GM18508 (cell line): ENCODE measurements around the gene EPS8L1.
"Not testable (repeated sequence)": the region's sequence is repeated elsewhere in the genome, so short reads cannot be mapped to it uniquely, and the experiment has no call there.

Experiments
- ATAC-seq: cut with Tn5 transposase; IDR thresholded peaks from one replicate; pipeline ENCODE4 v1.9.1; 2021; ENCODE audit warnings: moderate number of reproducible peaks; ENCODE audit not compliant: insufficient read depth, unreplicated experiment

The EPS8L1 gene

DNA sequence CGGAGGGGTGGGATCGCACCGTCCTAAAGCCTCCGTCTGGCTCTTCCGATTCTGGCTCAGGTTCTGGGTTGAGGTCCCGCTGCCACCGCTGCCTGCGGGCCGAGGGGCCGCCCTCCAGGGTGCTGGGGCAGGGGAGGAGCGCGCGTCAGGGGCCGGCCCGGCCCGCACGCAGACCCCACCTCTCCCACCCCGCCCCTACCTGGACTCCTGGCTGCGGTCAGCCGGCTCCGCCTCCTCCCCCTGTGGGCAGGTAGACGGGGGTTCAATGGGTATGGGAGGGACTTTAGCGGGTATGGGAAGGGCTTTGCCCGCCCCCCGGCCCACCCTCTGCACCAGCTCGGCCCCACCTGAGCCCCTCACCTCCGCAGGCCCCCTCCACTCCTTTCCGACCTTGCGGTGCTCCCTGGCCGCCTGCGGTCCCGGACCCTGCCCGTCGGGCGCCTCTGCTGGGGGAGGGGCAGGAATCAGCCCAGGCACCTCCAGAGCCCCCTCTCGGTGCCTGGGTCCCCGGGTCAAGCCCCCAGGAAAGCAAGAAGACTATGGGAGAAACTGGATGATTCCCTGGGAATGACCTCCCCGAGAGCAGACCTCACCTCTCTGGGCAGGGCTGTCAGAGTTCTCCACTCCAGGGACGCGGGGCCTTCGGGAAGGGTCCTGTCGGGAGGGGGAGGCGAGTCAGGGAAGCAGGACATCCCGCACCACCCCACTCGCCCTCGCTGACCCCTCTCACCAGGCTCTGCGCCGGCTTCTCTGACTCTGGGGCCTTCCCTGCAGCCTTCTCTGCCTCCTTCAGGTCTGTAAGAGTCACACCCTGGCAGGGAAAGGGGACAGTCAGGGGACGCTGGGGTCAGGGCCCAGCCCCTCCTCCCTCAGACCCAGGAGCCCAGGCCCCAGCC, 17.0 kb downstream of the EPS8L1 start:
- no peak for ATAC-seq

- no peak for ATAC-seq
Observed at GRCh38 chr19:55094456-55095259, 19.0 kb downstream of the EPS8L1 start.

DNA sequence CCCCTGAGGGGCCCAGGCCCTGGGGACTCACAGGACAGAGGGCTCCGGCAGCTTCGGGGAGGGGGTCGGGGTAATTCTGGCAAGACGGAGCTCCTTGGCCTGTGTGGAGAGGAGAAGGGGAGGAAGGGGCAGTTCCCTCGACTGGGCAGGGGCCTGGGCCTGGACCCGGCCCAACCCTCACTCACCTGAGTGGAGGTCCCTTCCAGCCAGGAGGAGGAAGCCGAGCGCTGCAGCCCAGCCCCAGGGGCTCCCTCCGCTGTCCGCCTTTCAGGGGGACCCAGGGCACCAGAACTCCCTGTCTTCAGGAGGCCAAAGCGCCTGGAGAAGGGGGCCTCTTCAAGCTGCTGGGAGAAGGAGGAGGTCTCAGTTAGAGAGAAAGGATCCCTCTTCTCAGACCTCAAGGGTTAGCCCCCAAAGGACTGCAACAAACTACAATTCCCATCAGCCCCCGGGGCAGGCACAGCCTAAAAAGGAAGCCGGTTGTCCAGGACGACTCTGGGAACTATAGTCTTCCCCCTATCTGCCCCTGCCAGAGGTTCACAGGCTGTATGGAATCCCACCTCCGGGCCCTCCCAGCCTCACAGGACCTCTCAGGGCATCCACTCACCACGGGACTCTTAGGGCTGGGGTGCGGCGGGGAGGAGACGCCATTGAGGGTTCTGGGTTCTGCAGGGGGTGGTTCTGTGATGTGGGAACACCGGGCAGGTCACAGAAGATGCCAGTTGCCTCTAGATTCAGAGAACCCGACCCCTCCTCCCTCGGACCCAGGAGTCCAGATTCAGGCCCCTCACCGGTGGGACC, 19.8 kb downstream of the EPS8L1 start:
- no peak for ATAC-seq

DNA sequence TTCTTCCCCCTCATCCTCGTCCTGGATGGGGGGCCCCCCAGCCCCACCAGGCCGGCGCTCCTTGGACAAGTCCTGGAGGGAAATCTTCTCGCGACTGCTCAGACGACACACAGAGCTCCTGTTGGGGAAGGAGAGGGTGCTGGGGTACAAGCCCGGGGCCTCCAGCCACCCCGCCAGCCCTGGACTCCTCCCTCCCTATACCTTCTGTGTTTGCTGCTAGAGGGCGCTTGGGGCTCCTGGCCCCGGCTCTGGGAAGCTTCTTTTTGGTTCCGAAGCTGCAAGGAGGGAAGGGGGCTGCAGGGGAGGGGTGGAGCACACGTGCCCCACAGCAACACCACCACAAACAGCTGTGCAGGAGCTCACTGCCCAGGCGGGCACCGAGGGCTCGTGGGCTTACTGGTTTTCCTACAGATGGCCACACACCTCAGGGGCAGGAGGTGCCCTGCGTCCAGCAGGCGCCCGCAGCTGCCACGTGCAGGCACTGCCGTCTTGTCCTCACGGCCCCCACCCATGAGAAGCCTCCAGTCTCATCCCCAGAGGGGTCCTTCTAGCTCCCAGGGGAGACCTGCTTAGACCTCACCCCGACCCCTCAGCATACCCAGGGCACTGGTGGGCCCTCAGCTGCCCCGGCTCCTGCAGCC, 20.5 kb downstream of the EPS8L1 start:
- ATAC-seq: no peak

GRCh38 chr19:55097864-55098715, 22.4 kb downstream of the EPS8L1 start:
- ATAC-seq: no peak

GRCh38 chr19:55098716-55099556, 23.3 kb downstream of the EPS8L1 start:
- no peak for ATAC-seq

GRCh38 chr19:55099557-55100506, 24.2 kb downstream of the EPS8L1 start:
- no peak for ATAC-seq

GRCh38 chr19:55101261-55101660, 25.6 kb downstream of the EPS8L1 start:
- no peak for ATAC-seq

DNA sequence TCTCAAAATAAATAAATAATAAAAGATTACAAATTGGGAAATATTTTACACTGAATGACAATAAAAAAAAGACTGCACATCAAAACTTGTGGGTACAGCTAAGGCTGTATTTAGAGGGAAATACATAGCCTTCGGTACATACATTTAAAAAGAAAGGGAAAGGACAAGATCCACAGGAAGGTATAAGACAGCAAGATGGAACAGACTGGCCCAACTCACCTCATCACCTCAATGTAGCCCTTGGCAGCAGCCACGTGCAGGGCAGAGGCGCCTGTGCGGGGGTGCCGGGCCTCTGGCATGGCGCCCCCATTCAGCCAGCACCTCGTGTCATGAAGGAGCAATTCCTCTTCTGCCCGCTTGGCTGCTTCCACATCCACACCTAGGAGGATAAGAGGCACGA, 27.5 kb downstream of the EPS8L1 start:
- no peak for ATAC-seq

DNA sequence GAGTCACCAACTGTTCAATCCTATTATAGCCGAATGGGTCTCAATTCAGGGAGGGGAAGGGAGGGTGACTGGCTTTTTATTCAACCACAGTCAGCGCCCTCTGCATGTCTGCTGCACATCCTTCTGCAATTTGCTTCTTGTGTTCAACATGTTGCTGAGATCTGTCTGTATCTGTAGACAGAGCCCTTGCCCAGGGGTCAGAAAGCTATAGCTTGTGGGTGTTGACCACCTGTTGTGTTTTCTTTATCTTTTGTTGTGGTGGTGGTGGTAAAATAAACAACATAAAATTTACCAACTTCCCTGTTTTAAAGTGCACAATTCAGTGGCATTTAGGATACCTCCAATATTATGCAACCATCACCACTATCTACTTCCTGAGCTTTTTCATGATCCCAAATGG, 29.6 kb downstream of the EPS8L1 start:
- ATAC-seq: no peak

DNA sequence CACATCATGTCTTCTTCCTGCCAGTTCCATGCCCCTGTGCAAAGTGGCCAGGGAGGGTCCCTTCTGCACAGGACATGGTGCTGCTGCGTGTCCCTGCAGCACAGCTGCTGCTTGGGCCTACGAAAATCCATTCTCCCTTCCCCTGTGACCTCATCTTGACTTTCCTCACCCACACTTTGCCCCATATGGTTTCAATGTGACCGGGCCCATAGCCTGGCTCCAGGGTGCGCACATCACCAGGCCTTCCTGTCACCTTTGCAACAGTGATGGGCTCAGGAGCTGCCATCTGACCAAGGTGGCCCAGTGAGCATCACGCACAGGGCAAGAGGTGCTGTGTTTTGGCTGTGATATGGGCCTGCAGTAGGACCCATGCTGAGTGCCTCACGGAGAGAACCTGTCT, 30.9 kb downstream of the EPS8L1 start:
- no peak for ATAC-seq

DNA sequence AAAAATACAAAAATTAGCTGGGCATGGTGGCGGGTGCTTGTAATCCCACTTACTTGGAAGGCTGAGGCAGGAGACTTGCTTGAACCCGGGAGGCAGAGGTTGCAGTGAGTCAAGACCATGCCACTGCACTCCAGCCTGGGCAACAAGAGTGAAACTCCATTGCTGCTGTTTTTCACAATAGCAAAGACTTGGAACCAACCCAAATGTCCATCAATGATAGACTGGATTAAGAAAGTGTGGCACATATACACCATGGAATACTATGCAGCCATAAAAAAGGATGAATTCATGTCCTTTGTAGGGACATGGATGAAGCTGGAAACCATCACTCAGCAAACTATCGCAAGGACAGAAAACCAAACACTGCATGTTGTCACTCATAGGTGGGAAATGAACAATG, 31.6 kb downstream of the EPS8L1 start:
- not testable (repeated sequence) for ATAC-seq

DNA sequence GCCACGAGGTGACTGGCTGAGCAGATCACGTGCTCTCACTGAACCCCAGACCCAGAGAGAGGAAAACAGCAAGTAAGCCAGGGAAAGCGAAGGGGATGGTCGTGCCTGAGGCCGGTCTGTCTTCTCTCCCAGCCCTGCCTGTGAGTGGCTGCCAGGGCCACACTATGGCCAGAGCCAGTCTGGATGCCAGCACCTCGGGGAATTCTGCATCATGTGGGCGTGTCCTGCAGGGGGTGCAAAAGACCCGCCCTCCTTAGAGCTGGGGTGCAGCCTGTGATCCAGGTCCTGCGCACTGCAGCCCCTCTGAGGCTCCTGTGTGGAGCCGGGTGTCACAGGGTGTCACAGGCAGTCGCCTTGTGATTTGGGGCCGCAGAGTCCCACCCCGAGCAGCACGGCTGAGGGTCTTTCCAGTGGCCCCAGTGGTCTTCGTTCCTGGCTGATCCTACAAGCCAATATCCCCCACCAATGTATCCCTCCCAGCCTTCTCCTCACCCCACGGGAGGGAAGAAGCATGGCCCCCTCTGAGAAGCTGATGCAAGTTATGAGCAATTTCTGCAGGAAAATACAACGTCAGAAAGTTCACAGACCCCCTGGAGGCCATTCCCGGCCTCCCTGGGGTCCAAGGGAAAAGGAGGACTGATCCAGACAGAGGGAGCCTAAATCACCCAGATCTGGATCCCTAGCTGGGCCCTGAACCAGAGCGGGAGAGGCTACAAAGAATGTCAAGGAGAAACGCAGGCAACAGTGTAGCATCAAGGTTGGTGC, 34.0 kb downstream of the EPS8L1 start:
- ATAC-seq: no peak

- no peak for ATAC-seq
Observed at GRCh38 chr19:55111238-55111831, 35.7 kb downstream of the EPS8L1 start.

DNA sequence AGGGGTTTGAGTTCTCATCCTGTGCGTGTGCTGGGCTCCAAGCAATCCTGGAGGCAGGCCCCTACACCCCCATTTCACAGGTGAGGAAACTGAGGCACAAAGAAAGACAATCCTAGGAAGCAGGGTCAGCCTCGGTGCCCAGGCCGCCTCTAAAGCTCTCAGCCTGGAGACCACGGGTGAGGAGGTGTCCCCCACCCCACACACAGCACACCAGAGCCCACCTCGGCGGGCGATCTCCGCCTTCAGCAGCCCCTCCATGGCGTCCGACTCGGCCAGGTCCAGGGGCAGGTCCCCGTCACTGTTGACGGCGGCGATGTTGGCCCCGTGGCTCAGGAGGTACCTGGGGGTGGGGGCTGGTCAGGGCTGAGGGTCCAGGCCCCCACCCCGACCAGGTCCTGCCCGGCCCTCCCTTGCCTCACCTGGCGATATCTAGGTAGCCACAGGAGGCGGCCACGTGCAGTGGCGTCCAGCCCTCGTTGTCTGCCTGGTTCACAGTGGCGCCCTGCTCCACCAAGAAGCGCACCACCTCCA, 36.6 kb downstream of the EPS8L1 start:
- ATAC-seq: no peak
